Skin epidermis (tissue), 12 donors: ENCODE data around the gene VWA5B2.

ENCODE experiments used
- H3K27ac ChIP-seq, 21 experiments: fragments of 200-600 bp; sonication (generic) in 11 of 21; one replicate each; pipeline ENCODE4 v1.5.0; 2020; ENCODE audit warnings: mild to moderate bottlenecking in 3 of 21, inconsistent platforms in 2 of 21, moderate library complexity in 2 of 21
- H3K4me3 ChIP-seq, 7 experiments: fragments of 200-600 bp; sonication (generic) in 2 of 7; one replicate each; pipeline ENCODE4 v1.5.0; 2020; ENCODE audit warnings: inconsistent platforms in 2 of 7, mild to moderate bottlenecking in 2 of 7, moderate library complexity in 1 of 7

The VWA5B2 gene

DNA sequence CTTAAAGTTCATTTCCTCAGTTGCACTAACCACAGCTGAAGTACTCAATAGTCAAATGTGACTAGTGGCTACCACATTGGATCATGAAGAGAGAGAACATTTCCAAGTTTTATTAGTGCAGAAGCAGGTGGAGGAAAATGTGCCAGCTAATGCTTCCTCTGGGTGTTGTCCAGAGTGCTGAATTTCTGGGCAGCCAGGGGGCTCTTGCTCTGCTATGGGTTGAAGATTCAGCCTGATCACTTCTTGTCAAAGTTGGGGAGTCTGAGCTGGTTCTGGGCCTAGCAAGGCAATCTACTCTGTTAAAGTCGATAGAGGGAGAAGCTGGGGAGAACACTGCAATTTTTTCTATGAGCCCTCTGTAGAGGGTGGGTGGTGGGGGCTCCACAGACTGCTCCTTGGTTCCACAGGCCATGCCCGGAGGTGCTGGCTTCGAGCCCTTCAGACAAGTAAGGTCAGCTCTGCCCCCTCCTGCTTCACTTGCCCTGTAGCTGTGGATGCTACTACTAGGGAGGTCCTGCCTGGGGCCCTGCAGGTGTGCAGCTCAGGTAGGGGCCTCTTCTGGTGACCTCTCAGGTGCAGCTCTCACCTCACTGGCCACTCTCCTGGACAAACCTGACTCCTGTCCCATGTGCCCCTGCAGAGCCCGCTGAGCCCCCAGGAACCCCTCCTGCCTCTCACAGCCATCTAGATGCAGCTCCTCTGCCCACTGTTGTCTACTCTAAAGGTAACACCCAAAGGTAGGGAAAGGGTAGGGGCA lies 11.2 kb downstream of the VWA5B2 start:
- no peak overlapping the region for H3K4me3 ChIP-seq
- H3K27ac ChIP-seq, result no peak overlapping the region

DNA sequence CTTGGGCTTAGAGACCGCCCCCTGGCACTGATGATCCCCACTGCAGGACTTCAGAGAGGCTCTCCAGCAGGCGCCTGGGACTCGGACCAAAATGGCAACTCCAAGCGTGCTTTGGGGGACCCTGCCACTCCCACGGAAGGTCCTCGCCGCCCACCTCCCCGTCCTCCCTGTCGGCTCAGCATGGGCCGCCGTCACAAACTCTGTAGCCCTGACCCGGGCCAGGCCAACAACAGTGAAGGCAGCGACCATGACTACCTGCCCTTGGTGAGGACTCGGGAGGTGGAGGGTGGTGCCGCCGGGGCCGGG lies 11.7 kb downstream of the VWA5B2 start:
- H3K4me3 ChIP-seq, result no peak overlapping the region
- no peak overlapping the region for H3K27ac ChIP-seq

DNA sequence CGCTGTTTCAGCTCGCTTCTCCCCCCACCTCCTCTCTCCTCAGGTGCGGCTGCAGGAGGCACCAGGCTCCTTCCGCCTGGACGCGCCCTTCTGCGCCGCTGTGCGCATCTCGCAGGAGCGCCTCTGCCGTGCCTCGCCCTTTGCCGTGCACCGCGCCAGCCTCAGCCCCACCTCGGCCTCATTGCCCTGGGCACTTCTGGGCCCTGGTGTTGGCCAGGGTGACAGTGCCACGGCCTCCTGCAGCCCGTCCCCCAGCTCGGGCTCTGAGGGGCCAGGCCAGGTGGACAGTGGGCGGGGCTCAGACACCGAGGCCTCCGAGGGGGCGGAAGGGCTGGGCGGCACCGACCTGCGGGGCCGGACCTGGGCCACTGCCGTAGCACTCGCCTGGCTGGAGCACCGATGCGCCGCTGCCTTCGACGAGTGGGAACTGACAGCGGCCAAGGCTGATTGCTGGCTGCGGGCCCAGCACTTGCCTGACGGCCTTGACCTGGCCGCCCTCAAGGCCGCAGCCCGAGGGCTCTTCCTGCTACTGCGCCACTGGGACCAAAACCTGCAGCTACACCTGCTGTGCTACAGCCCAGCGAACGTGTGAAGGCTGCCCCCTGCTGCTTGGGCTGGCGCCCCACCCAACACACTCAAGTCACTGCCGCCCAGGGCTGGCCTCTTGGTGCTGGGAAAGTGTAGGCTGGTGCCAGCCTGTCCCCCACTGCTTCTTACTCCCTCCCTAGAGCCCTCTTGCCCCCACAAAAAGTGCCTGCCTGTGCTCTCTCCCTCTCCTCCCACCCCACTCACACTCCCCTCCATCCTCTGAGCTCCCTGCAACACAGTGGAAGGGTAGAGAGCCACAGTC lies 12.3 kb downstream of the VWA5B2 start:
- no peak overlapping the region for H3K27ac ChIP-seq
- H3K4me3 ChIP-seq, result peak overlapping the region in 1 of 7 experiments; percentile 11

DNA sequence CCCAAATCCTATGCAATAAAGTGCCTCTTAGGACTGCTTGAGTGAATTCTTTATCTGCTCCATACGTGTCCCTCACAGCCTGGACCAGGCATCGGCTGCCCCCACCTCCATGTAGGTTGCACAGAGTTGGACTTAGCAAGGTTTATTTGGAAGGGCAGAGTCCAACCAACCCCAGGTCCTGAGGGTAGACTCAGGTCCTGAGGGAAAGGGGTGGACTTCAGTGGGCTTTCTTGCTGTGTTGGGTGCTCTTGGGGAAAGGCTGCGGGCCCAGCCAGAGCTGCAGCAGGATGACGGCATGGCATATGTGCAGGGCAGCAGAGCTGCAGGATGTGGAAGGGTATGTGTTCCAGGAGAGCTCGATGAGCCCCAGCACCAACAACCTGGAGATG lies 12.9 kb downstream of the VWA5B2 start:
- no peak overlapping the region for H3K4me3 ChIP-seq
- H3K27ac ChIP-seq, result no peak overlapping the region

DNA sequence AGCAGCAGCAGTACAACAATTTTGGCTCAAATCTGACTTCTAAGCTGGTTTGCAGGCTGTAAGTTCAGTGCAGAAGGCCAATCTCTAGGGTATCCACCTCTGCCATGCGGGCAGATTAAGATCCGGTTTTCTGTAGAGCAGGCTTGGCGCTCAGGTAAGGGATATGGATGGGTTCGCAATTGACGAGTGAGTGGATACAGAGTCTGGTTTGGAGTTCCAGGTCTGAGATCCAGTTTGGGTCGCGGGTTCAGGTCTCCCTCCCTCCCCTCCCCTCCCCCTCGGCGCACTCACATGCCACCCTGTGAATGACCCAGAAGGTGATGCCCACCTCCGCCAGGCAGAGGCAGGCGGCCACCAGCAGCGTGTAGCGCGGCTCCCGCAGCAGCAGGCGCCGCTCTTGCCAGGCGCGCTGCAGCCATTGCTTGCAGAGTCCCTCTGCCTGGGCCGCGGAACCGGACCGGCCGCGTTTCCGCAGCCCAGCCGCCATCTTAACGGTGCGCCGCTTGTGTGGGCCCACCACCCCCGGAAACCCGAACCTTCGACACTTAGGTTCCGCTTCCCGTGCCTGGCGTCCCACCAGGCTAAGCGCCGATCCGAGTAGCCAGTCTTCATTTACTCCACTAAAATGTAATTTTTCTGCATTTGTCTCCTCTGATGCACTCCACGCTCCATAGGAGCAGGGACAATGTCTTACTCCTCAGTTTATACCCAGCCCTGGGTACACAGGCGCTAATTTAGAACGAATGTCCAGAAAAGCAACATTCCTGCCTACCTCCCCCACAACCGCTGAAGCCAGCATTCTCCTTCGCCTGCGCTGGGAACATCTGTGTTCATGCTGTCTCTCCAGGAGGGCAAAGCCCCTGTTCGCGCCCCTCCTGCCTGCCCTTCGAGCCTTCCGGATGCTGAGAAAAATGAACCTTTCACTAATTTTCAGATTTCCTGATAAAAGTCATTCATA lies 19.3 kb downstream of the VWA5B2 start, which contains the start of gene ALG3:
ALG3 (minus strand) TSS at position 509 of the 958 bp plus-strand sequence; CDS start at position 487, 22 bp downstream.
- peak within 1 kb of the TSS; percentile 65 to 97 (median 88) for H3K4me3 ChIP-seq

DNA sequence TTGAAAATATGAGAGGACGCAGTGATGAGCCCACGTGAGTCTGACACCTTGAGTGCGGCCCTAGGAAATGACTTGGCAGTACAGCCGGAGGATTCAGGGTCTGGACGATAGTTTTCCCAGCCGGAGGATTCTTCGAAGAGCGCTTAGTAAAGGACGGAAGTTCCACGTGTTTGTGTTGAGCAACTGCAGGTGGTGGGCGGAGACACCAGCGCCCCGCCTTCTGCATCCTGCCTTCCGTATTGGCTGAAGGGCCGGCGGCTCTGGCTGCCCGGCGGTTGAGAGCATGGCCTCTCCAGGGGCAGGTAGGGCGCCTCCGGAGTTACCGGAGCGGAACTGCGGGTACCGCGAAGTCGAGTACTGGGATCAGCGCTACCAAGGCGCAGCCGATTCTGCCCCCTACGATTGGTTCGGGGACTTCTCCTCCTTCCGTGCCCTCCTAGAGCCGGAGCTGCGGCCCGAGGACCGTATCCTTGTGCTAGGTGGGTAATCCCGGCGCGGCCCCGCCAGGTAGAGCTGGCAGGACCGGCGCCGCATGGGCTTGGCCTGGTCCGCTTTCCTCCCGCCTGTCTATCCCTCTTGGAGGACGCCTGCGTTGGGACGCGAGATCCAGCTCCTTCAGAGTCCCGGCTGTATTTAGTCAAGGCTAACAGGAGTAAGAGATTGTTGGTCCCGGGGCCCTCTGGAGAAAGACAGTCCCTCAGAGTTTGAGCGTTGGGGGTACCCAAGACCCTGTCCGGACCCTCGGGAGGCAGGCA lies 20.2 kb downstream of the VWA5B2 start, which contains the start of gene EEF1AKMT4:
EEF1AKMT4 (plus strand) TSS at position 261 of the 755 bp plus-strand sequence; CDS start at position 284, 23 bp downstream.
- H3K27ac ChIP-seq, result peak within 1 kb of the TSS; percentile 71 to 97 (median 92)
- H3K4me3 ChIP-seq, result peak within 1 kb of the TSS; percentile 65 to 97 (median 88)

More for the DNA sequence above, 19.3 kb downstream of the VWA5B2 start, which contains the start of gene ALG3:
- H3K27ac ChIP-seq, result peak within 1 kb of the TSS; percentile 71 to 97 (median 92)

DNA sequence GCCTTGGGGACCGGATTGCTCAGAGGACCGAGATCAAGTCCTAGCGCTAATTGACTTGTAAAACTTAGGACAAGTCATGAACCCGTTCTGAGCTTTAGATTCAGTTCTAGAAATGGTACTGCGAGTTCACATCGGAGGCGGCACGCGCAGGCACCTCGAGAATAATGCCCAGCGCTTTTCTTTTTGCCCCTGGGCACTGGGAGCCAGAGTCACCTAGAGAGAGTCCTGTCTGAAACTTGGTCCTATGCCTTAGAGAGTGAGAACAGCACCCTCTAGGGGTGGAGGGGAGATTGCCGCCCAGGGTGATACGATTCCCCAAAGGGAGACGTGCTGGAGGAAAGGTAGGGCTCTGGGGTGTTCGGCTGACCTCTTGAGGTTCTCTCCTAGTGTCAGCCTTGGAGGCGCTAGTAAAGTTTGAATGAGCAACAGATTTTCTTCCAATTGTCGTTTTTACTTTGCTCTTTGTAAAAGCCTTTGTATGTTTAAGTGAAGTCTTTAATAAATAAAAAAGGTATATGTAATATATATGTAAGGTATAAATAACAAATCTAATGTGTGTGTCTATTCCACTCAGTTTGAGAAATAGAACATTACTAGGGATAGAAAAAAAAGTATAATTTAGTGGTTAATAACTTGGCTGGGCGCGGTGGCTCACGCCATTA lies 20.9 kb downstream of the VWA5B2 start:
- peak overlapping the region; percentile 65 to 97 (median 88) for H3K4me3 ChIP-seq

DNA sequence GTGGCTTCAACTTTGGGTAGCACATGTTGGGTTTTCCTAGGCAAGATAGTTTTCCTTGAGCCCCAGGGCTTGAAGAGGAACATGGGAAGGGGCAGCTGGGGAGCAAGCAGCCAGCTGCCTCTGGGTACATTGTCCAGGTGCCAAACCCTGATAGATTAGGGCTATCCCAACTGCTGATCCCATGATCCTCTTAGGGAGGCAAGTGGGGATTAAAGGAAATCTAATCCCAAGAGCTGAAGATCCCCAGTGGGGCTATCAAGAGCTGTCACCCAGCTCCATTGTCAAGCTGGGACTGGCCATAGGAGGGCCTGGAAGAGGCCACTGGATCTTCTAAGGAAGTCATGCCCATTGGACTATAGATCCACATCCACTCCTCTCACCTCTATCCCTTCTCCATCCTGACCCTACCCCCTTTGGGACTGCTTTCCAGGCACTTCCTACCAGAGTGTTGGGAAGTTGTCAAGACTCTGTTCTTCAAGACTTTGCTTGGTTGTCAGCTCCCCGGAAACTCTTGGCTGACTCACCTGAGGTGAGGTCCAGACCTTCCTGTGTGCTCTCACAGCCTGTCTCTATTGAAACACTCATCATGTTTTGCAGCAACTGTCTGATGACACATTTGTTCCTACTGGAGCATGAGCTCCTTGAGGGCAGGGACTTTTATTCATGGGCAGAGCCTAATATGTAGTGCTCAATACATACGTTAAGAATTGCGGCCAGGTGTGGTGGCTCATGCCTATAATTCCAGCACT lies 26.1 kb downstream of the VWA5B2 start:
- no peak overlapping the region for H3K27ac ChIP-seq
- H3K4me3 ChIP-seq, result no peak overlapping the region

More for the DNA sequence above, 20.9 kb downstream of the VWA5B2 start:
- H3K27ac ChIP-seq, result peak overlapping the region in 19 of 21 experiments; percentile 12 to 97 (median 92)

DNA sequence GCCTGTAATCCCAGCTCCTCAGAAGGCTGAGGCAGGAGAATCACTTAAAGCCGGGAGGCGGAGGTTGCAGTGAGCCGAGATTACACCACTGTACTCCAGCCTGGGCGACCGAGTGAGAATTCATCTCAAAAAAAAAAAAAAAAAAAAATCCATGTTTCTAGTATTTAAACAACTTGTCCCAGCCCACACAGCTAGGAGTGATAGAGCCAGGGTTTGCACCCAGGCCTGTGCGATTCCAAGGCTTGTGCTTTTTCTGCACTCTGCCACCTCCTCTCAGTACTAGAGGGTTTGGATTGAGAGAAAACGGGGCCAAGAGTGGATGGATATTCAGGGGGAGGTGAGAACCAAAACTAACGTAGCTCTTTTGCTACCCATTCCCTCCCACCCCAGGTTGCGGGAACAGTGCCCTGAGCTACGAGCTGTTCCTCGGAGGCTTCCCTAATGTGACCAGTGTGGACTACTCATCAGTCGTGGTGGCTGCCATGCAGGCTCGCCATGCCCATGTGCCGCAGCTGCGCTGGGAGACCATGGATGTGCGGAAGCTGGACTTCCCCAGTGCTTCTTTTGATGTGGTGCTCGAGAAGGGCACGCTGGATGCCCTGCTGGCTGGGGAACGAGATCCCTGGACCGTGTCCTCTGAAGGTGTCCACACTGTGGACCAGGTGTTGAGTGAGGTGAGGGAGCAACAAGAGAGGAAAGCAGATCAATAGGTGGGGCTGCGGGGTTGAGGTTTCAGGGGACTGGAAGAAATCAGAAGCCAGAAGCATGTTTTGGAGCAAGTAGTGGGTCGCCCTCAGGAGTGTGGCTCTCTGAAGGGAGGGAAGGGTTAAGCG lies 27.9 kb downstream of the VWA5B2 start:
- Histone ChIP-seq H3K4me3 (no peak overlapping the region), H3K27ac (no peak overlapping the region)

DNA sequence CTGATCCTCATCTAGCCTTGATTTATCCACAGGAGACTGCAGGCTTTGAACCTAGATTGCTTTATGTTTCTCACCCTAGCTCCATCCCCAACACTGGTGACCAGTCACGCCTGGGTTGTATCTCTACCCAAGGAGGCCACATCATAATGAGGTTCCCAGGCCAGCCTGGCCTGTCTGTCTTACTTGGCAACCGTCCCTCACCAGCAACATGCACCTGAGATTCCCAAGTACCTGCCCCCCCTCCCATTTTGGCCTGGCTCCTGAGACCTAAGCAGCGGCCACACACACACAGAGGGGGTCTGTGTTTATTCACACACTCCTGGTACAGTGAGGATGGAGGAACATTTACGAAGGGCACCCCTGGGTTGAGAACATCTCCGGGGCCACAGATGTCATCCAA lies 29.5 kb downstream of the VWA5B2 start:
- no peak overlapping the region for H3K4me3 ChIP-seq
- no peak overlapping the region for H3K27ac ChIP-seq

DNA sequence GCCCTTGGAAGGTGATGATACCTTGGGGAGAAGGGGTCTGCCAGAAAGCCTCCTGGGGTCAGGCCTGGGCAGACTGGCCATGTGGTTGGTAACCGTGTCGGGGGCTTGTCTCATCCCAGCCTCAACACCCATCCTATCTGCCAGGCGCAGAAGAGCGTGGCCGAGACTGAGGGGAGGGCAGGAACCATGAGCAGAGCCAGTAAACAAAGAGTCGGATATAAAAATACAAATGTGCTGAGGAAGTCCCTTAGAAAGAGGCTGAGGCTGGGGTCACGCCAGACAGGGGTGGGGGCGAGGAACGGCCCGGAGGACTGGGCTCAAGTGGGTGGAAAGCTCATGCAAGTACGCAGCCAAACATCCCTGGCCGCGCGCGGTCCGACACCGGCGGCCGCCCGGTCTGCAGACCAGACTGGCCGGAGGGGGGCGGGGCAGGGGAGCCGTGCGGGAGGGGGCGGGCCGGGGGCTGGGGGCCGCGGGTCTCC lies 30.1 kb downstream of the VWA5B2 start:
- Histone ChIP-seq H3K4me3 (peak overlapping the region in 1 of 7 experiments; percentile 18), H3K27ac (no peak overlapping the region)

DNA sequence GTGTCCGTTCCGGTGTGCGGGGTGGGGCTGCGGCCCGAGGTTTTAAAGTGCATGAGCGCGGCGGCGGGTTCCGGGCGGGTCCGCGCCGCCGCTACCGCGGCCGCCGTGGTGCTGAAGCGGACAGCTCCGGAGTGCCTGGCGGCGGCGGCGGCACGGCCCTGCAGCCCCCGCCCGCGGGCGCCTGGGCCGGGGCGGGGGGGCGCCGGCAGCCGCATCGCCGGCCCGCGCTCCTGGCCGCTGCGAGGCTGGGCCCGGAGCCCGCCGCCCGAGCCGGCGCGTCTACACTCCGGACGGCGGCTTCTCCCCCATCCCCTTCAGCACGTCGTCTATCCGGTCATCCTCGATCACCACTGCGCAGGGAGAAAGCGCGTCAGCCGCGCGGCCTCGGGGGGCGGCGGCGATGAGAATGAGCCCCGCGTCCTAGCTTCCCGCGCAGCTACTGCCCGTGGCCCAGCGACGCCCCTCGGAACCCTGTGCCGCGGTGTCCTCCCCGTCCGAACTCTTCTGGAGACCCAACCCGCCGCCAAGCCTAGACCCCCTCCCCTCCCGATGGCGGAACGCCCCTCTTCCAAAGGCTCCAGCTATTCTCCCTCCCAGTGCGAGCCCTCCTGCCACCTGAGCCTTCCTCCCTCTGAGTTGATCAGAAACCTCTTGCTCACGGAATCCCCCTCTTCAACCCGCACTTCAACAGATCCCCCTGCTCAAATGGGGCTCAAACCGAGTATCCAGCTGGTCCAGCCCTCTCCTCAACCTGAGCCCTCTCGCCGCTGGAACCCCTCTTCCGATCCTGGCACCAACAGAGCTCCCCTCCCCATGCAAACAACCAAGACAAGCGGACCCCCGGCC lies 30.7 kb downstream of the VWA5B2 start:
- Histone ChIP-seq H3K27ac (no peak overlapping the region), H3K4me3 (peak overlapping the region in 4 of 7 experiments; percentile 38 to 52 (median 46))

DNA sequence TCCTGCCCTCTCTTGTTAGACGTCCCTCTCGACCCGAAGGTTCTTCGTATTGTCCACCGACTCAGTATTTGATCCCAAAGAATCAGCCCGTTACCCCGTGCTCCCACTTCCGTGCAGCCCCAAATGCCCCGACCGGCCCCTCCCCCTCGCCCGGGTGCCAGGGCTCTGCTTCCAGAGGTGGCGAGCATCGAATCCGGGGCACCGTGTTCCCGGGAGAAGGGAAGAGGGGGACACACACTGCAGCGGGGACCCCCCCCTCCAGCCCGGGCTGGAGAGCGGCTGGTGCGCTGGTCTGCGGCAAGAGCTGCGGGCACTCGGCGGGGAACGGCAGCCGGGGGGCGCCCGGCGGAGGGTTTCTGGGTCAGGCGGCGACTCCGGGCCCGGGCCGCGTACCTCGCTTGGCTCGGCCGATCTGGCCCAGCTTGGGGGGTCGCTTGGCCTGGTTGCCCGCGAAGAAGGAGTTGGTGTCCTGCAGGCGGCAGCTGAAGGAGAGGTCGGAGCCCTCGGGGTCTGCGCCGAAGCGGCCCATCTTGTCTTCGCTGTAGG lies 31.4 kb downstream of the VWA5B2 start:
- Histone ChIP-seq H3K4me3 (peak overlapping the region; percentile 33 to 52 (median 46)), H3K27ac (no peak overlapping the region)

DNA sequence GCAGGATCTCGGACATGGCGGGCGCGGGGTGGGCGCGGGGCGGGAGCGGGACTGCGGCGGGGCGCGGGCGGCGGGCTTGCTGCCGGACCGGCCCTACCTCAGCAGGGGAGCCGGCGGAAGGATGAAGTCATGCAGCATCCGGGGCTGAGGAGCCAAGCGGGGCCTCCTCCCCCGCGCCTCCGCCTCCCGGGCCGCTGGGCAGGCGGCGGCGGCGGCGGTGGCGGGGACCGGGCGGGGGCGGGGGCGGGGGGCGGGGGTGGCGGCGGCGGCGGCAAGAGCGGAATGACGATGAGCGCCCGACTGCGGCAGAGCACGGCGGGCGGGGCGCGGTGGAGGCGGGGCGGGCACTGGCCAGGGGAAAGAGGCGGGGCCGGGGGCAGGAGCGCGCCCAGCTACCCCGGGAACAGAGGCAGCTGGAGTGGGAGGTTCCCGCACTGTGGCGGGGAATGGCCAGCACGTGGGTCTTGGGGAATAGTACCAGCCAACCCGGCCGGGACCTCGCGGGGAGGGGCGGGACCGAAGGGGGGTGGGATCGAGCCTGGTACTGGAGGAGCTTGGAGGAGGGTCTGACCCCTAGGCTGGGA lies 32.0 kb downstream of the VWA5B2 start, which contains the start of gene CAMK2N2:
CAMK2N2 (minus strand) TSS at position 284 of the 584 bp plus-strand sequence; CDS start at position 16, 268 bp downstream.
- no peak within 1 kb of the TSS for H3K27ac ChIP-seq

More for the DNA sequence above, 32.0 kb downstream of the VWA5B2 start, which contains the start of gene CAMK2N2:
- H3K4me3 ChIP-seq, result peak within 1 kb of the TSS; percentile 33 to 52 (median 46)
